Osteoblast (primary cell): ENCODE measurements around the gene KCNJ10. TPM values are rescaled to one million over a fixed set of nuclear protein-coding genes. Genes with fewer than 3 reads are reported as not detected.
"Not testable (repeated sequence)": the region's sequence is repeated elsewhere in the genome, so short reads cannot be mapped to it uniquely, and the experiment has no call there.

ENCODE experiments used
- DNase-seq: peaks from one replicate; pipeline ENCODE4 v3.0.0; 2011; ENCODE audit warnings: low spot score, mixed read lengths; ENCODE audit not compliant: insufficient read length; ENCODE audit errors: missing footprints
- H2AFZ ChIP-seq: 2 replicates; pipeline ENCODE4 v1.6.0; 2011; ENCODE audit warnings: mild to moderate bottlenecking, low read length
- H3K27ac ChIP-seq: 2 replicates; pipeline ENCODE4 v1.5.1; 2011; ENCODE audit warnings: mild to moderate bottlenecking, low read depth, low read length, moderate library complexity
- H3K27me3 ChIP-seq: 2 replicates; pipeline ENCODE4 v1.6.0; 2012; ENCODE audit warnings: mild to moderate bottlenecking, control low read depth, inconsistent platforms, low read length, moderate library complexity; ENCODE audit not compliant: insufficient read depth
- H3K36me3 ChIP-seq: 2 replicates; pipeline ENCODE4 v1.5.1; 2011; ENCODE audit warnings: mild to moderate bottlenecking, low read length, control low read depth, moderate library complexity; ENCODE audit not compliant: insufficient read depth
- H3K4me1 ChIP-seq: 2 replicates; pipeline ENCODE4 v1.5.1; 2011; ENCODE audit warnings: mild to moderate bottlenecking, low read length, control low read depth, moderate library complexity; ENCODE audit not compliant: insufficient read depth
- H3K4me2 ChIP-seq: 2 replicates; pipeline ENCODE4 v1.6.0; 2011; ENCODE audit warnings: mild to moderate bottlenecking, low read length; ENCODE audit not compliant: insufficient read depth
- H3K4me3 ChIP-seq: fragments of 200-600 bp; sonication (generic); 3 replicates; pipeline ENCODE4 v1.5.1; 2012; ENCODE audit warnings: mild to moderate bottlenecking, low read length, inconsistent platforms; ENCODE audit not compliant: insufficient read depth
- H3K79me2 ChIP-seq: 2 replicates; pipeline ENCODE4 v1.6.0; 2012; ENCODE audit warnings: mild to moderate bottlenecking, low read length, control low read depth, inconsistent platforms; ENCODE audit not compliant: insufficient read depth
- H3K9me3 ChIP-seq: 2 replicates; pipeline ENCODE4 v1.5.1; 2011; ENCODE audit warnings: low read depth, low read length, control low read depth
- H4K20me1 ChIP-seq: 2 replicates; pipeline ENCODE4 v1.6.0; 2012; ENCODE audit warnings: mild to moderate bottlenecking, low read length, control low read depth; ENCODE audit not compliant: insufficient read depth
- total RNA-seq: library from RNA; depleted of rRNA; stranded (reverse); fragments of >200 nt; gene quantifications from 2 replicates; pipeline ENCODE4 v1.2.3, GENCODE V29; 2012
- TF ChIP-seq, protein P1 (sequence below): IDR thresholded peaks from 2 replicates; pipeline ENCODE4 v1.5.1; 2011; ENCODE audit warnings: mild to moderate bottlenecking, low read depth, low read length, moderate library complexity; ENCODE audit errors: extremely low read depth

Gene KCNJ10
- total RNA-seq, 1 donor = not detected

DNA sequence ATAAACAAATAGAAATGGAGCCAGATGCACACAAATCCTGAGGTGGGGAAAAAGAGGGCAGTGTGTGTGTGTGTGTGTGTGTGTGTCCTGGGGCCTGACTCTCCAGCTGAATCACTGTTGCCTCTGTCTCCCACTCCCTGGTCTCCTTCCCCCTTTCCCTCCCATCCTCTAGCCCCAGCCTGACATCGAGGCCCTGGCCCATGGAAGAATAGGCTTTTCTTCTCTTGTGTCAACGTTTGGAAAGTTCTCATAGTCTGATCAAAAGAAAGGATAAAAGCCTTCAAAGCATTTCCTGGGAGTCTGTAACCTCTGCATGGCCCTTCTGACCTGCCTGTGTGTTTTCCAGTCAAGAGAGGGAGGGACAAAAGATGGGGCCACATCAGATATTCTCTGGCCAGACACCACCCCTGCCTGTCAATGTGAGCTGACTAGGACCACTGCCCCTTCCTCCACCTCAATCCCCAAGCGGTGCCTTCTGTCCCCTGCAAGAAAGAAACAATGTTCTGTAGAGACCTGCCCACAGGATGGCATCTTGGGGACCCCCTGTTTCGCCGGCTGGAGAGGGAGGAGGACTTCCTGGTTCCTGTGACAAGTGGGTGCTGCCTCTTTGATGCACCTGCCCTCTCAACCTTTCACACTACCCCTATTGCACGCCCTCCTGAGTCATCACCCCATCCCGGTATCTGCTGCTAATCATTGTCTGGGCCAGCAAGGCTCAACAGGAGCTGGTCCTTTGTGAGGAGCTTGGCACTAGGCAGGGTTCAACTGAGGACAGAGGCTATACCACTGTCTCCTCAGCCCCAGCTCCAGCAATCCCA is 16.2 kb downstream of the KCNJ10 start:
- no peaks in the 10 kb centered on the region for H3K9me3 ChIP-seq
- H3K4me3 ChIP-seq = no peak overlapping the region
- H3K27me3 ChIP-seq = peaks cover 59% of the 10 kb centered on the region
- no peaks in the 10 kb centered on the region for H3K4me1 ChIP-seq
- TF ChIP-seq, protein P1, sequence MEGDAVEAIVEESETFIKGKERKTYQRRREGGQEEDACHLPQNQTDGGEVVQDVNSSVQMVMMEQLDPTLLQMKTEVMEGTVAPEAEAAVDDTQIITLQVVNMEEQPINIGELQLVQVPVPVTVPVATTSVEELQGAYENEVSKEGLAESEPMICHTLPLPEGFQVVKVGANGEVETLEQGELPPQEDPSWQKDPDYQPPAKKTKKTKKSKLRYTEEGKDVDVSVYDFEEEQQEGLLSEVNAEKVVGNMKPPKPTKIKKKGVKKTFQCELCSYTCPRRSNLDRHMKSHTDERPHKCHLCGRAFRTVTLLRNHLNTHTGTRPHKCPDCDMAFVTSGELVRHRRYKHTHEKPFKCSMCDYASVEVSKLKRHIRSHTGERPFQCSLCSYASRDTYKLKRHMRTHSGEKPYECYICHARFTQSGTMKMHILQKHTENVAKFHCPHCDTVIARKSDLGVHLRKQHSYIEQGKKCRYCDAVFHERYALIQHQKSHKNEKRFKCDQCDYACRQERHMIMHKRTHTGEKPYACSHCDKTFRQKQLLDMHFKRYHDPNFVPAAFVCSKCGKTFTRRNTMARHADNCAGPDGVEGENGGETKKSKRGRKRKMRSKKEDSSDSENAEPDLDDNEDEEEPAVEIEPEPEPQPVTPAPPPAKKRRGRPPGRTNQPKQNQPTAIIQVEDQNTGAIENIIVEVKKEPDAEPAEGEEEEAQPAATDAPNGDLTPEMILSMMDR = no peak
- no peak overlapping the region for H3K4me2 ChIP-seq
- no peaks in the 10 kb centered on the region for H3K79me2 ChIP-seq
- H4K20me1 ChIP-seq = no peaks in the 10 kb centered on the region
- H3K27ac ChIP-seq = no peak overlapping the region
- H2AFZ ChIP-seq = no peak overlapping the region
- H3K36me3 ChIP-seq = no peaks in the 10 kb centered on the region
- DNase-seq = no peak

DNA sequence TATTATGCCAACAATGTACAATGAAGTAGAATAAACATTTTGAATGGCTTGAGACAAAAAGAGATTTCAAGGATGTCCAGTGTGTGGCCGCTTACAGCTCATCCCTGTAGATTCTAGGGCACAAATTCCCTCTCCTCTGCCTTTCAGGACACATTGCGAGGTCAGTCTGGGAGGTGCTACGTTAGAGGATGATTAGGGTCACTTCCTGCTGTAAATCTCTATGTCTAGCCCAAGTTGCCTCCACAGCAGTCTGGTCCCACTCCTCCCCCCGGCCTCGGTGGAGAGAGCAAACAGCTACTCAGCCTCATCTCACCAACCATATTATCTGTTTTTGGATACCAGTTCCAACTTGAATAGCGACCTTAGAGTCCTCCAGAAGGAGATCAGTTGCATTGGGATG is 17.0 kb downstream of the KCNJ10 start:
- no peaks in the 10 kb centered on the region for H3K79me2 ChIP-seq
- TF ChIP-seq, protein P1 = no peak
- DNase-seq = no peak
- H3K4me2 ChIP-seq = no peak overlapping the region
- no peaks in the 10 kb centered on the region for H4K20me1 ChIP-seq
- no peak overlapping the region for H3K4me3 ChIP-seq
- no peaks in the 10 kb centered on the region for H3K36me3 ChIP-seq
- no peak overlapping the region for H2AFZ ChIP-seq
- no peak overlapping the region for H3K27ac ChIP-seq
- peaks cover 63% of the 10 kb centered on the region for H3K27me3 ChIP-seq
- H3K4me1 ChIP-seq = no peaks in the 10 kb centered on the region
- H3K9me3 ChIP-seq = no peaks in the 10 kb centered on the region

DNA sequence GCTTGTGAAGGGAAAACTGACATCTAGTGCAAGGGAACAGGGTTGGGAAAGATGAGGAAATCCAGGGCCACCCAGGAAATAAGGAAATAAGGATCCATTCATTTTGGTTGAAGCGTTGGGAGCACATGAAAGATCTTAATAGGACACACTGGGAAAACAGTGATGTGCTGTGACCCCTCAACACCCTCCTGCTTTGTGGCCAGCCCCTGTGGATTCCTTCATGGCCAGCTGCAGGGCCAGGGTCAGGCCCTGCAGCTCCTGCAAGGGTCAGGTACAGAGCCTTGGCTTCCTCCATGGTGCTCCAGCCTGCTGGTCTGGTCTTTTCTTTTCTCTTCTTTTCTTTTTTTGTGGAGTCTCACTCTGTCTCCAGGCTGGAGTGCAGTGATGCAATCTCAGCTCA is 19.3 kb downstream of the KCNJ10 start:
- Histone ChIP-seq H3K79me2 (no peaks in the 10 kb centered on the region), H3K4me1 (peaks cover 7% of the 10 kb centered on the region), H3K36me3 (no peaks in the 10 kb centered on the region), H3K4me3 (no peak overlapping the region), H3K27me3 (peaks cover 49% of the 10 kb centered on the region), H3K27ac (no peak overlapping the region), H2AFZ (no peak overlapping the region), H4K20me1 (no peaks in the 10 kb centered on the region), H3K4me2 (no peak overlapping the region), H3K9me3 (no peaks in the 10 kb centered on the region)
- TF ChIP-seq, protein P1 = no peak
- DNase-seq = no peak

DNA sequence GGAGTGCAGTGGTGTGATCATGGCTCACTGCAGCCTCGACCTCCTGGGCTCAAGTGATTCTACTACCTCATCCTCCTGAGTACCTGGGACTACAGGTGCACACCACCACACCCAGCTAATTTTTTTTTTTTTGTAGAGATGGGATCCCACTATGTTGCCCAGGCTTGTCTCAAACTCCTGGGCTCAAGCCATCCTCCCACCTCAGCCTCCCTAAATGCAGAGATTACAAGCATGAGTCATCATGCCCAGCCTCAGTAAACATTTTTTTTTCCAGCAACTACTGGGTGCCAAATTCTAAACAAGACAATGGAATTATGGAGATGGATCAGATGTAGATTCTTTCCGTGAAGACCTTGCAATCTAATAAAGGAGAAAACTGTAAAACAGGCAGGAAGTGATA is 19.8 kb downstream of the KCNJ10 start:
- H3K27ac ChIP-seq, H3K4me3 ChIP-seq, DNase-seq, H3K4me2 ChIP-seq, H3K36me3 ChIP-seq, H3K9me3 ChIP-seq, H2AFZ ChIP-seq, H3K79me2 ChIP-seq, H3K4me1 ChIP-seq, H4K20me1 ChIP-seq: not testable (repeated sequence)
- peaks cover 49% of the 10 kb centered on the region for H3K27me3 ChIP-seq
